Activated T-cell treated with anti-CD3 and anti-CD28 coated beads, Interleukin-2, amount 50 U/mL, for 48 hours (primary cell): ENCODE results near the gene CTDNEP1.

Experiments used
- DNase-seq, 2 experiments: peaks; one replicate each; pipeline ENCODE4 v3.0.0-alpha.2; 2020

CTDNEP1 gene

GRCh38 chr17:7214300-7215135 is 37.0 kb downstream of the CTDNEP1 start:
- DNase-seq = peak; percentile 100

DNA sequence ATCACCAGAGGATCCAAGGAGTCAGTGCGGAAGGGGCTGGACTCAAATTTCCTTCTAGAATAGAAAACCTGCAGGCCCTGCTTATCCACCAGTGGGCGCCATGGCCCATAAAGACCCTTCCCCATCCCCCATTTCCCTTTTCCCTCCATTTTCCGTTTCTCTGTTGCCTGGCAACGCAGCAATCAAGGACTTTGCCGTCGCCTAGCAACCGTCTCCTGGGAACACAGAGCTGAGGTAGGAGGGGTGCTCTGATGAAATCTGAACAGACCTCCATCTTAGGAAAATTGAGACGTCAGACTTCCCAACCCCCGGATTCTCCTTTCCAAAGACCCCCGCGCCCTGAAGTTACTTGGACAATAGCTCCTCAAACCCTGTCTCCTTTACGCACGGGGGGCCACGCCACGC is 37.6 kb downstream of the CTDNEP1 start:
- no peak for DNase-seq

DNA sequence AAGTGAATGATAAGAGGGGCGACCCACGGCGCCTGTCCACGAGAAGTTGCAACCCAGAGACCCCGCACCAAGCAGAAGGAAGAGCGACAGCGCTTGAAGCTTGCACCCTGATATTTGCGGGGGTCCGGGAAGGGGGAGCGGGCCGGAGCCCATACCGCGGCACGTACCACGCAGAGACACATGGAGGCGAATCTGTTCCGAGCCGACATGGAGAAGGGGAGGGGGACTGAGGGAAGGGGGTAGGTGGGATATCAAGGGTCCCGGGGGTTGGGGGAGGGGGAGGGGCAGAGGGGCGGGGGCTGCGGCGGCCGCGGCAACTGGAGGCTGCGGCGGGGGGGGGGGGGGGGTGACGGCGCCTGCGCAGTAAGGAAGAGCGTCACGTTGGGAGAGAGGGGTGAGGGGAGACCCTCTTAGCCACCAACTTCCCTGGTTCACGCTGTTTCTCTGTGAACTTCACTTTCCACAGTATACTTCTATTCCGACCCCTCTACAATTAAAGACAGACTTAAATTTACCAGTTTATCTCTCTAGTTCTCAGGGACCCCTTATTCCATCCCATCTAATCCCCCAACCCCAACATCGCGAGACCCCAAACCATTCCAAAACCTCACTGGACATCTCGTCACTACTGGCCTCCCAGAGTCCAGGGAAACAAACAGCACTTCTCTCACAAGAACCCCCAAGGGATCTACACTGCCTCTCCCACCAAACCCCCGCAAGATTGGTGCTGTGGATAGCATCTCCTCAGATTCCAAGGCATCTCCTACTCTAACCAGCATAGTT is 39.9 kb downstream of the CTDNEP1 start:
- DNase-seq = no peak

GRCh38 chr17:7208754-7209460 is 42.6 kb downstream of the CTDNEP1 start:
- no peak for DNase-seq

DNA sequence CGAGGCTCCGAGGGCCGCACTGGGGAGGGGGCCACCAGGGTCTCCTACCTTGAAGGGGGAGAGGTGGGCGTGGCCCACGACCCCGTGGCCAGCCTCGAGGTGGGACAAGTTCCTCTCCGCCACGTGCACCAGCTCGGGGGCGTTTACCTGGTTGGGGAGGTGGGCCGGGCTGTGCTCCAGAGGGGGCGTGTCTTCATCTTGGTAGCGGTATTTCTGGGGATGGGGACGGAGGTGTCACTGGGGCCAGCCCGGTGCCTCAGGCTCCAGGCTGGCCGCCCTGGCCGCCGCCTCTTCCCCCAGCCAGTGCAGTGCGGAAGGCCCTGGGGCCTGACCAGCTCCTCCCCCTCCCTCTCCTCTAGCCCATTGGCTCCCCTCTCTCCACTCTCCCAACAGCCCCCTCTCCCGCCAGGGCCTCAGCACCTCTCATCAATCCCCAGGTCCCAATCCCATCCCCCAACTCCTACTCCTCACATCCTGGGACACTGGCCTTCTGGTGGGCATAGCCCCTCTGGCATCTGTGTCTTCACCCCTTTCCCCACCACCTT is 43.4 kb downstream of the CTDNEP1 start:
- DNase-seq = no peak

- DNase-seq = no peak
Observed at GRCh38 chr17:7207120-7208001, 44.2 kb downstream of the CTDNEP1 start.

GRCh38 chr17:7205561-7205960 is 46.0 kb downstream of the CTDNEP1 start:
- DNase-seq = no peak

GRCh38 chr17:7204828-7205461 is 46.6 kb downstream of the CTDNEP1 start:
- peak; percentile 93 to 95 for DNase-seq

DNA sequence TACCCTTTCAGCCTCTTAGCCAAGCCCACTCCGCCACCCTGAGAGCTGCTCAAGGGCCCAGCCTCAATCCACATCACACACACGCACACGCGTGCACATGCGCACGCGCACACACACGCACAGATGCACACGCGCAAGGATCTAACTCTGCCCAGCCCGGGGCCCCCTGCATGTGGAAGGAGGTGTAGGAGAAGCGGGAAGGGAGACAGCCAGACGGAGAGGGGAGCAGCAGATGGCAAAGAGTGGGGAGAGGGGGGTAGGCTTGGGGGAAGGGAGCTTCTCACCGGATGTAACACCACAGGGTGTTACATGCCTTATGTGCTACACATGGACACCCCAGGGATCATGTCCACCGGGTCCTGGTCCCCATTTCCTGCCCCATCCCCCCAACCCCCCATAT is 47.2 kb downstream of the CTDNEP1 start:
- DNase-seq = no peak

GRCh38 chr17:7203391-7203790 is 48.1 kb downstream of the CTDNEP1 start:
- DNase-seq = no peak

DNA sequence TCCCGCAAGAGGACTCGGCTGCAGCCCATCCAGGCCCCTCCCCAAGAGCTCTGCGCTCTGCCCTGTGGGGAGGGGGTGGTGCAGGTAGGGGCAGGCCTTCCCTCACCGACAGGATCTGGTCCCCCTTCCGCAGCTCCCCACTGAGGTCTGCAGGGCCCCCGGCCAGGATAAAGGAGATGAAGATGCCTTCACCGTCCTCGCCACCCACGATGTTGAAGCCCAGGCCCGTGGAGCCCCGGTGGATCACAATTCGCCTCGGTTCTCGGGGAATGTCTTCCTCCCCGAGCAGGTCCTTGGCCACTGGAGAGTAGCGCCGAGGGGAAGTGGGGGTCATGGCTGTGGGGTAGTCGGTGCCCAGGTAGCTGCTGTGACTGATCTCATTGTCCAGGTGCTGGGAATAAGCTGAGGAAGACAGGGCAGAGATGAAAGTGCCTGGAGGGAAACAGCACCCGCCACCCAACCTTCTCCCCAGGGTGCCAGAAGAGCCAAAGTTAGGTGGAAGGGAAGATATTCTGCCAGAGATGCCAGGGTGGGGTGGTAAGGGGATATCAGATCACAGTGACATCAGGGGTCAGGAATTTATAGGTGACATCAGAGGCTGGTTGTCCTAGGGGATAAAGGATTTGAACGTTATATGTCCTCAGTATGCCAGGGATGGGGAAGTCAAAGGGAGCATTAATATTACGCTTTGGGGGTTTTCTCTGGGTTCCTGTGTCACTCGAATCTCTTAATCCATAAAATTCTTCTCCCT is 54.7 kb downstream of the CTDNEP1 start:
- DNase-seq = no peak

GRCh38 chr17:7195971-7196370 is 55.6 kb downstream of the CTDNEP1 start:
- DNase-seq = no peak
